ENCODE data around the gene ZFYVE9. TPM values are rescaled to one million over a fixed set of nuclear protein-coding genes. Genes with fewer than 3 reads are reported as not detected.
"Not testable (repeated sequence)": the region's sequence is repeated elsewhere in the genome, so short reads cannot be mapped to it uniquely, and the experiment has no call there.

The ZFYVE9 gene, protein sequence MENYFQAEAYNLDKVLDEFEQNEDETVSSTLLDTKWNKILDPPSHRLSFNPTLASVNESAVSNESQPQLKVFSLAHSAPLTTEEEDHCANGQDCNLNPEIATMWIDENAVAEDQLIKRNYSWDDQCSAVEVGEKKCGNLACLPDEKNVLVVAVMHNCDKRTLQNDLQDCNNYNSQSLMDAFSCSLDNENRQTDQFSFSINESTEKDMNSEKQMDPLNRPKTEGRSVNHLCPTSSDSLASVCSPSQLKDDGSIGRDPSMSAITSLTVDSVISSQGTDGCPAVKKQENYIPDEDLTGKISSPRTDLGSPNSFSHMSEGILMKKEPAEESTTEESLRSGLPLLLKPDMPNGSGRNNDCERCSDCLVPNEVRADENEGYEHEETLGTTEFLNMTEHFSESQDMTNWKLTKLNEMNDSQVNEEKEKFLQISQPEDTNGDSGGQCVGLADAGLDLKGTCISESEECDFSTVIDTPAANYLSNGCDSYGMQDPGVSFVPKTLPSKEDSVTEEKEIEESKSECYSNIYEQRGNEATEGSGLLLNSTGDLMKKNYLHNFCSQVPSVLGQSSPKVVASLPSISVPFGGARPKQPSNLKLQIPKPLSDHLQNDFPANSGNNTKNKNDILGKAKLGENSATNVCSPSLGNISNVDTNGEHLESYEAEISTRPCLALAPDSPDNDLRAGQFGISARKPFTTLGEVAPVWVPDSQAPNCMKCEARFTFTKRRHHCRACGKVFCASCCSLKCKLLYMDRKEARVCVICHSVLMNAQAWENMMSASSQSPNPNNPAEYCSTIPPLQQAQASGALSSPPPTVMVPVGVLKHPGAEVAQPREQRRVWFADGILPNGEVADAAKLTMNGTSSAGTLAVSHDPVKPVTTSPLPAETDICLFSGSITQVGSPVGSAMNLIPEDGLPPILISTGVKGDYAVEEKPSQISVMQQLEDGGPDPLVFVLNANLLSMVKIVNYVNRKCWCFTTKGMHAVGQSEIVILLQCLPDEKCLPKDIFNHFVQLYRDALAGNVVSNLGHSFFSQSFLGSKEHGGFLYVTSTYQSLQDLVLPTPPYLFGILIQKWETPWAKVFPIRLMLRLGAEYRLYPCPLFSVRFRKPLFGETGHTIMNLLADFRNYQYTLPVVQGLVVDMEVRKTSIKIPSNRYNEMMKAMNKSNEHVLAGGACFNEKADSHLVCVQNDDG (N-terminal part only)
- 1.8 and 1.9 TPM in 2 replicates for total RNA-seq

DNA sequence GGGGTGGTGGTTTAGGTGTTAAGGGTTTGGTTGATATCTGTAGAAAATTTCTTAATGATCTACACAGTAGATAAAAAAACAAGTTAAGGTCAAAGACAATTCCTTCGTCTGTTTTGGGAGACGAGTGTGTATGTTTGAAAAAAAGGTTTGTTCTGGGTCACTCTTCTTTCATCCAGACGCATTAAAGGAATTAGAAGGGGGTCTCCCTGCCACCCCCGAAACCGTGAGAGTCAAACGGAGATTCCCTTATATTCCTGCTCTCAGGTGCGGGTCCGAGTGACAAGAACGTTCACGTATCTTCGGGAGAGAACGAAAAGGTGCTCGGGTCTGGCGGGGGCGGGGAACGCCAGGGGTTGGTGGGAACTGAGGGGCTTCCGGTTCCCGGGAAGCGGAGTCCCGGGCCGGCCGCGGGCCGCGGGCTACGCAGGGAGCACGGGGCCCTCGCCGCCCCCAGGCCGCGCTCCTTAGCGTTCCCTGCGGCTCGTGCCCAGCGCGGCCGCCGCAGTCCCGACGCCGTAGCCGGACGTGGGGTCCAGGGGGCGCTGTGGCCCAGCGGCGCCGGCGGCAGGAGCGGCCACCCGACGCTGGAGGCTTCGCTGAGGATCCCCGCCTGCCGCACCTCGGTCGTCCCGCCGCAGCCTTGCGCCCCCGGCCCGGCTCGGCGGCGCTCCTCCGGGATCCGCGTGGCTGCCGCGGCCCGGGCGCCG lies at the start of gene ZFYVE9:
Gene ZFYVE9, plus strand, starts transcription at position 577 of the 707 bp plus-strand sequence. CDS start 91,118 bp downstream, outside the sequence.
- intact Hi-C loops (cut with micrococcal nuclease): loop anchor here (1.0 to 5.0 kb wide), 3 partner anchors 84 to 546 kb away; partner anchors contain the start of genes BTF3L4 and TXNDC12

DNA sequence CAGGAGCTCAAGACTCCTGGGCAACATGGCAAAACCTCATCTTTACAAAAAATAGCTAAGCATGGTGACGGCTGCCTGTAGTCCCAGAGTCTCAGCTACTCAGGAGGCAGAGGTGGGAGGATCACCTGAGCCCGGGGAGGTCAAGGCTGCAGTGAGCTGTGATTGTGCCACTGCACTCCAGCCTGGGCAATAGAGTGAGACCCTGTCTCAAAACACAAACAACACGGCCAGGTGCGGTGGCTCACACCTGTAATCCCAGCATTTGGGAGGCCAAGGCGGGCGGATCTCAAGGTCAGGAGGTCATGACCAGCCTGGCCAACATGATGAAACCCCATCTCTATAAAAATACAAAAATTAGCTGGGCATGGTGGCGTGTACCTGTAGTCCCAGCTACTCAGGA lies 47.6 kb upstream of the ZFYVE9 start:
- intact Hi-C loops (cut with micrococcal nuclease): not testable (repeated sequence)

DNA sequence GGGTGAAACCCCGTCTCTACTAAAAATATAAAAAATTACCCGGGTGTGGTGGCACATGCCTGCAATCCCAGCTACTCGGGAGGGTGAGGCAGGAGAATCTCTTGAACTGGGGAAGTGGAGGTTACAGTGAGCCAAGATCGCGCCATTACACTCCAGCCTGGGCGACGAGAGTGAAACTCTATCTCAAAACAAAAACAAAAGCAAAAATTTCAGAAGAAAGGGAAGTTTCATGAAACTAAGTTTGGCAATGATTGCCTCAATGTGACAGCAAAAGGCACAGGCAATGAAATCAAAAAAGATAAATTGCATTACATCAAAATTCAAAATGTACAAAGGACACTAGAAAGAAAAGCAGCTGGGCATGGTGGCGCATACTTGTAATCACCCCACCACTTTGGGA lies 45.7 kb upstream of the ZFYVE9 start:
- intact Hi-C loops (cut with micrococcal nuclease): no loop called here

DNA sequence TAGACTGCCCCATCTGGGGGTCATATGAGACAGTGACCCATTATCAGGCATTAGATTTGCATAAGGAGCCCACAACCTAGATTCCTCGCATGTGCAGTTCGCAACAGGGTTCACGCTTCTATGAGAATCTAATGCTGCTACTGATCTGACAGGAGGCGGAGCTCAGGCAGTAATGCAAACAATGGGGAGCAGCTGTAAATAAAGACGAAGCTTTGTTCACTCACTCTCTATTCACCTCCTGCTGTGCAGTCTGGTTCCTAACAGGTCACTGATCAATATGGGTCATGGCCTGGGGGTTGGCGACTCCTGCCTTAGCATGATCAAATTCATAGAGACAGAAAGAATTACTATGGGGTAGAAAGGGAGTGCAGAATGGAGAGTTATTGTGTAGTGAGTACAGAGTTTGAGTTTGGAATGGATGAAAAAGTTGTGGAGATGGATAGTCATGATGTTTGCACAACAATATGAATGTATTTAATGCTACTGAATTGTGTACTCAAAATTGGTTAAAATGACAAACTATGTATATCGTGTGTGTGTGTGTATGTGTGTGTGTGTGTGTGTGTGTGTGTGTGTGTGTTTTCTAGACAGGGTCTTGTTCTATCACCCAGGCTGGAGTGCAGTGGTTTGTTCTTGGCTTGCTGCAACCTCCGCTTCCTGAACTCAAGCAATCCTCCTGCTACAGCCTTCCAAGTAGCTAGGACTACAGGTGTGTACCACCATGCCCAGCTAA lies 43.6 kb upstream of the ZFYVE9 start:
- intact Hi-C loops (cut with micrococcal nuclease): no loop called here

DNA sequence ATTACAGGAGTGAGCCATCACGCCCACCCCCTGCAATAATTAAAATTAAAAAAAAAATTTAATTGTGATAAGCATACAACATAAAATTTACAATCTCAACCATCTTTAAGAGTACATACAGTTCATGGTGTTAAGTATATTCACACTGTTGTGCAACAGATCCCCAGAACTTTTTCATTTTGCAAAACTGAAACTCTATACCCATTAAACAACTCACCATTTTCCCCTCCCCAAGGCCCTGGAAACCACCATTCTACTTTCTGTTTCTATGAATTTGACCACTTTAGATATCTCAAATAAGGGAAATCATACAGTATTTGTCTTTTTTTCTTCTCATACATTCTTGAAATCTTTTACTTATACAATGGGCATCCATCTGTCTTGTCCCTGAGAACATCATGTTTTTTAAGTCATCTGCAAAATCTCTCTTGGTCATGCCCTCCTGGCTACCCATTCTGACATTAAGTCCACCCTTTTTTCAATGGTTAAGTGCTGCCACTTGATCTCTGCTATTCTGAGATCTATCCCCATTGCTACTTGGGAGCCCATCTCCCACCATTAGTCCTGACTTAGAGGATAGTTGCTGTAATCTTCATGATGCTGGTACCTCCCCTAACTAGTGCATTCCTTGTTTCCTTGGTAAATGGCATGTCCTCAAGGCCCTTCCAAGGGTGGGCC lies 39.4 kb upstream of the ZFYVE9 start:
- intact Hi-C loops (cut with micrococcal nuclease): no loop called here

DNA sequence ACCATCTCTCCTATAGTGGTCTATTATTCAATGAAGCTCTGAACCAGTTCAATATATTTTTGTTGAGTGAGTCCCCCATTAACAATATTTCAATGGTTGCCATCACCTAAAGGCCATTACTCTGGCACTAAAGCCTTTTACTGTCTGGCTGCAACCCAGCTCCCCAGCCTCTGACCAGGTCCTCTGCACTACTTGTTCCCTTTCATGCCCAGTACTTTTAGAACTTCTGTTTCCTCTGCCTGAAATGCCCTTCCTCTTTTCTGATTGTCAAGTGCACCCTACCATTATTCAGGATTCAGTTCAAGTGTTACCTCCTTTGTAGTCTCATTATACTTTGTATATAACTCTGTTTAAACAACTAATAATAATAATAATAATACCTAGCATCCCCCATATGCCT lies 30.4 kb upstream of the ZFYVE9 start:
- intact Hi-C loops (cut with micrococcal nuclease): no loop called here

DNA sequence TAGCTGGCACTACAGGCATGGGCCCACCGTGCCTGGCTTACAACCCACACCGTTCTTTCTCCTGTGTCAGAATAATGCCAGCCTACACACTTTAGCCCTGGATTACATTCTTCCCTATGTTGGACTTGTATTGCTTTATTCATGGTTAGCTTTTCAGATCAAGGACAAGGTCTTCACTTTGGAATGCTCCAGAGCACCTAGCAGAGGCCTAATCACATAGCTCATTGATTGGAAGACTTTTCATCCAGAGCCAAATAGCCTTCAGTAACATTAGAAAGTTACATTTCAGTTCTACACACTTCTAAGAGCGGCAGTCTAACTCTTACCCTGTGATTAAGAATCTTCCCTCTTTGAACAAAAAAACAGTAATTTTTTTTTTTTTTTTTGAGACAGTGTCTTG lies 29.4 kb upstream of the ZFYVE9 start:
- intact Hi-C loops (cut with micrococcal nuclease): no loop called here

DNA sequence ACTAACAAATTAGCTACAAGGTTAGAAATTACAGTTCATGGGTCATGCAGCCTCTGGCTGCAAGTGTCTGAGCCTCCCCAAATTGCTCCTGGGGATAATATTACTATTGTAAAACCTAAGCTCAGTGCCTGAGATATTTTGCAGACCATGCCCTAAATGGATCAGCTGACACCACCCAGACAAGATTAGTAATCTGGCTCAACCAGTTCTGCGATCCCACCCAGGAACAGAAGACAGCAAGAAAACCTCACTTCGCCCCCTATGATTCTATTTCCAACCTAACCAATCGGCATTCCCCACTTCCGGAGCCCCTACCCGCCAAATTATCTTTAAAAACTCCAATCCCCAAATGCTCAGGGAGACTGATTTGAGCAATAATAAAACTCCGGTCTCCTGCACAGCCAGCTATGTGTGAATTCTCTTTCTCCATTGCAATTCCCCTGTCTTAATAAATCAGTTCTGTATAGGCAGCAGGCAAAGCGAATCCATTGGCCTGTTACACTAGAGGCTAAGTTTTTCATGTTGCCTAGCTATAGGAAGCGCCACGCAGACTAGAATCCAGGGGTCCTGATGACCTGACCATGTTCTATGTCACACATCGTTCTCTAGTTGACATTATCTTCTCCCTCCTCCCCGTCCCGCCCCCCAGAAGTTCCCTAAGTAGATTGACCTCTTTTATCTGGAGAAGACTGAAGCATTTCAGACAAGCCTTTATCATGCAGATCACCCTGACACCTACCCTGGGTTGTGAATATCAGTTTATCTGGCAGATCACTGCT lies 22.4 kb upstream of the ZFYVE9 start:
- intact Hi-C loops (cut with micrococcal nuclease): no loop called here

DNA sequence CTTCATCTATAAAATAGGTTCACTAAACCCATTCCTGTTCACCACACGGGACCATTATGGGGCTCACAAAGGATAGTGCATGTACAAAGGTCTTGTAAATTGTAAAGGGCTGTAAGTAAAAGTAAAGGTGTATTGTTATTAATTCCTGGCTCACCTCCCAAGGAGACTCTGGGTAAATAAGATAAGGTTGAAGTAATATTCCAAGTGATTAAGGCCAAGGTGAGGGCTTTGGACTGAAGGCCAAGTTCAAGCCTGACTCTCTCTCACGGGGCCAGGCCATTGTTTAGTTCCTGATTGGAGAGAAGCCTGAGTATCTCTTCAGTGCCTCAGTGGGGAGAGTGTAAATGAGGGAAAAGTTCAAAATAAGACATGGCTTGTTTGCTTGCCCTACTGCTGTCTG lies 19.5 kb upstream of the ZFYVE9 start:
- intact Hi-C loops (cut with micrococcal nuclease): no loop called here

DNA sequence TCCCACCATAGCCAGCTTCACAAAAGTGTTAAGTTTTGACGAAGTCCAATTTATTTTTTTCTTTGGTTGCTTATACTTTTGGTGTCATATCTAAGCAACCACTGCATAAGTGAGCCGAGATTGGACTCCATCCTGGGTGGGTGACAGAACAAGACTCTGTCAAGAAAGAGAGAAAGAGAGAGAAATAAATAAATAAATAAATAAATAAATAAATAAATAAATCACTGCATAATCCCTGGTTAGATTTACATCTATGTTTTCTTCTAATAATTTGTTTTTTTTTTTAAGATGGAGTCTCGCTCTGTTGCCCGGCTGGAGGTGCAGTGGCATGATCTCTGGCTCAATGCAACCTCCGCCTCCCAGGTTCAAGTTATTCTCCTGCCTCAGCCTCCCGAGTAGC lies 18.3 kb upstream of the ZFYVE9 start:
- intact Hi-C loops (cut with micrococcal nuclease): no loop called here

DNA sequence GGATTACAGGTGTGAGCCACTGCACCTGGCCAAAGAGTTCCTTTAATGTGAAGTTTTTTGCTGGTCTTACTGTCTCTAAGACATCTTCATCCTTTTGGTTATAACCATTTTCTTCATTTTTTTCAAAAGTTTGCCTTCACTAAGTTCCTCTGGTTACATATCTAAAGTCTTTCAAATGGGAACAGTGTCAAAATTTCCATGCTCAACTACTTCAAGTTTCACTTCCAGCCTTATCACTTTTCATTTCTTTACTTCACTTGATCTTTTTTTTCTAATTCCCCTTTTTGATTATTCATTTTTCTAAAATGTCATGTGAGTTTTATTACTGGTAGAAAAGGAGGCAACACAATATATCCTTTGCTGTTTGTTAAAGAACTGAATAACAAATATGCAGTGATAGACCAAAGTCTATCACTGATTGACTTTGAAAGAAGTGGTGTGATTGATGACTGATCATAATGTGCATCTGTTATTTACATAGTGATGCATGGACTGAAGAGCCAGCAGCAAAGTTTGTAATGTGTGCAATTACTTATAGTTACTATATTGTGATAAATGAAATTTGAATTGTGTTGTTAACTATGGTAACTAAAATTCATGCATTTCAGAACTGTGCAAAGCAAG lies 16.0 kb upstream of the ZFYVE9 start:
- intact Hi-C loops (cut with micrococcal nuclease): no loop called here

DNA sequence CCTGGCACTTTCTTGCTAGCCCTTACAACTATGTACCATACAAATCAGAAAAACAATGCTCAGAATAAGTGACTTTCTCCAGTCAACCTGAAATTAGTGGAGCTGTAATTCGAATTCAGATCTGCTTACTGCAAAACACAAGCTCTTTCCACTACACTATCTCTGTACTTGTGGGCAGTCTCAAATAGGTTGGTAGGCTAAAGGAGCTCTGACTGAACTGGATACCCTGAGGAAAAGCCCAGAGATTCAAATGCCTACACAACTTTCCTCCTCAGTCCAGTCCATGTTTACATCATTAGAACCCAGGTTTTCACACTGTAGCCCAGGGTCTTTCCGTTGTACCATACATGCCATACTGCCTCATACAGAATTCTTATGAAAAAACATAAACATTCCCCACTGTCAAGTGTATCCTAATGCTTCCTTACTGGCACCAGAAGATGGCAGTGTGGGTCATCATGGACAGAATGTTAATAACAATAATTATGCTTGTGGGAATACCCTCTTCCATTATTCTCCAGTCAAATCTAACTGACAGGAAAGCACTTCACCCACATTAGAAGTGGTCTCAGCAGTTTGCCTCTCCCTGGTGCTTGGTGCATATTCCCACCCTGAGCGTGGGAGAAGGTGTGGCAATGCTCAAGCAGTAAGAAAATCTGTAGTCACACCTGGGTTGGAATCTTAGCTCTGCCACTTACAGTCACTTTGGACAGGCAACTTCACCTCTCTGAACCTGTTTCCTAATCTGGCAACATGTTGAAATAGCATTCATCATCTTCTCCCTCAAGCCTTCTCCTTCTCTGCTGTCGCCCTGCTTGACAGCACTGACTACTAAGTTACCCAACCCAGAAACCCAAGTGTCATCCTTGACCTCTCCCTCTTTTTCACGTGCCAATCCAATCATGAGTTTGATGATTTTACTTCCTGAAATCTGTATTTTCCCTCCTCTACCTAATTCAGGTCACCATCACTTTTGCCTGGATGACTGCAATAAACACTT lies 14.4 kb upstream of the ZFYVE9 start:
- intact Hi-C loops (cut with micrococcal nuclease): no loop called here

DNA sequence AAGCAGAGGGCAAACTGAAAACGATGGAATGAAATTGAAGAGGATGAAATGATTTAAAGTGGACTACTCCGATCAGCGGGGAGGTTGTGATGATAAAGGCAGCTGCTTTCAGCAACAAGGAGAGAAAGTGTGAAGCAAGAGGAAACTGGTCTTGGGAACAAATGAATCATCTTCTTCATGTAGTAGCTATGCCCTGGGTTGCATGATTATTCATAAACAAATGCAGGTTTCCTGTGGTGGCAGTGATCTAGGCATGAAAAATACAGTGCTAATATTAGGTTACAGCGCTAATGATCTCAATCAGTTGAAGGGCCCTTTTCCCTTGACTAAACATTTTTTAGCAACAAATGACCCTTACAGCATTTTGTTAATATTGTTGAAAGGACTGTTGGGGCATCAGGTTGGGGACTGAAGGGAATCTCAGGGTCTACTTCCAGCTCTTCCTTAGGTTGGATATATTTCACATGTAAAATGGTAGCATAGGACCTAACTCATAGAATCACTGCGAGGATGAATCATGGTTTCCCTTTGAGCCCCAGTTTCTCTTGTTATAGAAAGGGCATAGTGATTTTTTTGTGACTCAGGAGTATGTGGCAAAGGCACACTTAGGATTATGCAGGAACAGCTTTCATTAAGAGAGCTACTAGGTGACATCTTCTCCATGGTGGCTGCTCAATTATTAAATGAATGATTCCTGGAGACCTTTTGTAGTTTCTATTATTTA lies 1.9 kb upstream of the ZFYVE9 start:
- intact Hi-C loops (cut with micrococcal nuclease): loop anchor here (5.0 kb wide), 2 partner anchors 83 to 547 kb away; partner anchors contain the start of genes BTF3L4 and TXNDC12

DNA sequence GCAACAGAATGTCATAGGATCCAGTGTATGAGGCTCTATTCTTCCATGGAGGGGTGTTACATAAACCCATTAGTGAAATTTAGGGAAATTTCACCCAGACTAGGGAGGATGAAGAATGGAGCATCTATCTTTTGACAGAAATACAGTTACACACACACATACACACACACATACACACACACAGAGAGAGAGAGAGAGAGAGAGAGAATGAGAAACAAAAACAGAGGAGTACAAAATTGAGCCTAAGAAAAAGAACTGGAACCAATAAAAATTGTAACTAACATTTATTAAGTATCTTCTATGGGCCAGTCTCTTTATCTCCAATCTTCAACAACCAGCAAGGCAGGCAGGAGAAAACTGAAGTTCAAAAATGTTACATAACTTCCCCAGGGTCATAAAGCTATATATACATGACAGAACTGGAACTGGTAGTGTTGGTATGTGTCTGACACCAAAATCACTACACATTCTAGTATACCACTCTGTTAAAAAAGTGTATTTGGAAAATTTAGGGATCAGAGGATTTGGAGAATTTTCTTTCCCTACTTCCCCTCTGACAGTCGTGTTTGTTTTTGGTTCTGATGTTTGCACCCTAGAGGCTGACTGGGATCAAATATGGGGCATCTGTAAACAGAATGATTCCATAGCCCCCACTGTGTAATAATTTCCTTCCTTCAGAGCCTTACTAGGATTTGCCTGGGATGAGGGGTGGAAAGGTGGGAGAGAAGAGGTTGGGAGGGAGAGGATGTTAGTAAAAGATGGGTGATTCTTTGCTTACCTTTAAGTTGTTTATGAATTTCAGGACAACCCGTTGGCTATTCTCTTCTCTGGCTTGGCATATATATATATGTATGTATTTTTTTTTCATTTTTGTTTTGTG lies 1.0 kb upstream of the ZFYVE9 start:
- intact Hi-C loops (cut with micrococcal nuclease): loop anchor here (1.0 to 5.0 kb wide), 3 partner anchors 84 to 546 kb away; partner anchors contain the start of genes BTF3L4 and TXNDC12
